Endodermal cell (in vitro differentiated cells): ENCODE measurements around the gene AREL1. TPM values are rescaled to one million over a fixed set of nuclear protein-coding genes. Genes with fewer than 3 reads are reported as not detected.
A peak's percentile ranks its signal among the peaks of the same experiment; 100 is the strongest.

Source experiments
- DNase-seq: peaks from one replicate; pipeline ENCODE4 v3.0.0-alpha.2; 2017
- H3K27ac ChIP-seq: 2 replicates; pipeline ENCODE4 v1.5.1; 2013; ENCODE audit warnings: mild to moderate bottlenecking, low read depth, low read length, moderate library complexity
- H3K27me3 ChIP-seq: 2 replicates; pipeline ENCODE4 v1.6.1; 2013; ENCODE audit warnings: mild to moderate bottlenecking, low read length, moderate library complexity; ENCODE audit not compliant: insufficient read depth, control insufficient read depth, poor library complexity, severe bottlenecking
- H3K36me3 ChIP-seq: 2 replicates; pipeline ENCODE4 v1.7.0; 2013; ENCODE audit warnings: mild to moderate bottlenecking, low read length, moderate library complexity; ENCODE audit not compliant: control insufficient read depth, insufficient read depth
- H3K4me1 ChIP-seq: one replicate; pipeline ENCODE4 v1.7.0; 2013; ENCODE audit warnings: low read length; ENCODE audit not compliant: control insufficient read depth, insufficient read depth
- H3K4me3 ChIP-seq: 2 replicates; pipeline ENCODE4 v1.5.1; 2013; ENCODE audit warnings: mild to moderate bottlenecking, low read length, moderate library complexity
- H3K9ac ChIP-seq: 2 replicates; pipeline ENCODE4 v1.6.1; 2013; ENCODE audit warnings: mild to moderate bottlenecking, low read length, moderate library complexity; ENCODE audit not compliant: poor library complexity, severe bottlenecking; ENCODE audit errors: extremely low read depth
- H3K9me3 ChIP-seq: 2 replicates; pipeline ENCODE4 v1.6.1; 2013; ENCODE audit warnings: mild to moderate bottlenecking, low read length, moderate library complexity; ENCODE audit not compliant: control insufficient read depth
- H3K27ac Mint-ChIP-seq: 2 replicates; pipeline ENCODE4 v1.8.0; 2020; ENCODE audit warnings: mixed read lengths
- H3K27me3 Mint-ChIP-seq: 2 replicates; pipeline ENCODE4 v1.8.0; 2021; ENCODE audit warnings: mild to moderate bottlenecking, mixed read lengths; ENCODE audit not compliant: insufficient read depth
- H3K36me3 Mint-ChIP-seq: 2 replicates; pipeline ENCODE4 v1.8.0; 2020; ENCODE audit warnings: low read depth, mixed read lengths
- H3K4me1 Mint-ChIP-seq: 2 replicates; pipeline ENCODE4 v1.8.0; 2020; ENCODE audit warnings: mixed read lengths
- H3K4me3 Mint-ChIP-seq: 2 replicates; pipeline ENCODE4 v1.8.0; 2020; ENCODE audit warnings: mild to moderate bottlenecking, moderate library complexity, mixed read lengths
- H3K9me3 Mint-ChIP-seq: 2 replicates; pipeline ENCODE4 v1.8.0; 2020; ENCODE audit warnings: mild to moderate bottlenecking, mixed read lengths
- WGBS, 2 experiments: methylation state at CpG; one replicate each; pipeline versions ENCODE4 v1.1.5 to v1.1.7; 2013; ENCODE audit warnings: missing lambda C conversion rate in 2 of 2, mixed read lengths in 1 of 2; ENCODE audit not compliant: insufficient coverage in 1 of 2, insufficient read length in 1 of 2; 5-methylcytosine and 5-hydroxymethylcytosine counted together
- total RNA-seq, 2 donors: library from RNA; stranded (reverse); fragmentation: NEBNext Ultra II Directional in 1 of 2; extraction: Animal tissue kit (Norgen Biotek cat#: 25700) in 1 of 2; gene quantifications; 2 replicates in 1 of 2; 3 replicates in 1 of 2; pipeline ENCODE4 v1.2.1, GENCODE V29; 2021
- TF ChIP-seq, protein P1 (sequence below): fragments of 200-600 bp; sonication (generic); conservative IDR thresholded peaks from 2 replicates; pipeline ENCODE4 v1.5.0; 2021; ENCODE audit warnings: antibody characterized with exemption, mild to moderate bottlenecking

AREL1 gene
- total RNA-seq, 2 donors from 2014 or later: 36.5 to 39.0 TPM

DNA sequence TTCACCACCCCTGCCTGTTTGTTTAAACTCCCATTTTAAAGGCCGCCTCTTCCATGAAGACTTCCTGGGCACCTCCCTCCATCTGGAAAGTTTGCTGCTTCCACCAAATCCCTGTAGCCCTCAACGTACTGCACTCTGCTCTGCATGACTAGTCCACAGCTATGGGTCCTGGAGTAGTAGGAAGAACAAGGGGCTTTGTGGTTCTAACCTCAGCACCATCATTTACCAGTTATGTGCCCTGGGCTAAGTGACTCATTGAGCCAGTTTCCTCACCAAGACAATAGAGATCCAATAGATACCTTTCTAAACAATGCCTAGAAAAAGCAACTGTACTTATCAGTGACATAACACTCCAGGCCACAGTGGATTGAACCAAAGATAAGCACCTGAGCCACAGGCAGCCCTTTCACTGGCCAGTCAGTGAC, 92.4 kb downstream of the AREL1 start:
- no peak overlapping the region for H3K9ac ChIP-seq
- no peaks in the 10 kb centered on the region for H3K36me3 ChIP-seq
- H3K27ac ChIP-seq: no peak overlapping the region
- peaks cover 36% of the 10 kb centered on the region for H3K4me1 ChIP-seq
- peak overlapping the region; percentile 43 for H3K27ac Mint-ChIP-seq
- no peaks in the 10 kb centered on the region for H3K9me3 ChIP-seq
- peaks cover 9% of the 10 kb centered on the region for H3K27me3 Mint-ChIP-seq
- H3K4me3 ChIP-seq: no peak overlapping the region
- peaks cover 62% of the 10 kb centered on the region for H3K4me1 Mint-ChIP-seq
- H3K27me3 ChIP-seq: no peaks in the 10 kb centered on the region
- TF ChIP-seq, protein P1, sequence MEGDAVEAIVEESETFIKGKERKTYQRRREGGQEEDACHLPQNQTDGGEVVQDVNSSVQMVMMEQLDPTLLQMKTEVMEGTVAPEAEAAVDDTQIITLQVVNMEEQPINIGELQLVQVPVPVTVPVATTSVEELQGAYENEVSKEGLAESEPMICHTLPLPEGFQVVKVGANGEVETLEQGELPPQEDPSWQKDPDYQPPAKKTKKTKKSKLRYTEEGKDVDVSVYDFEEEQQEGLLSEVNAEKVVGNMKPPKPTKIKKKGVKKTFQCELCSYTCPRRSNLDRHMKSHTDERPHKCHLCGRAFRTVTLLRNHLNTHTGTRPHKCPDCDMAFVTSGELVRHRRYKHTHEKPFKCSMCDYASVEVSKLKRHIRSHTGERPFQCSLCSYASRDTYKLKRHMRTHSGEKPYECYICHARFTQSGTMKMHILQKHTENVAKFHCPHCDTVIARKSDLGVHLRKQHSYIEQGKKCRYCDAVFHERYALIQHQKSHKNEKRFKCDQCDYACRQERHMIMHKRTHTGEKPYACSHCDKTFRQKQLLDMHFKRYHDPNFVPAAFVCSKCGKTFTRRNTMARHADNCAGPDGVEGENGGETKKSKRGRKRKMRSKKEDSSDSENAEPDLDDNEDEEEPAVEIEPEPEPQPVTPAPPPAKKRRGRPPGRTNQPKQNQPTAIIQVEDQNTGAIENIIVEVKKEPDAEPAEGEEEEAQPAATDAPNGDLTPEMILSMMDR: no peak
- DNase-seq: peak; percentile 66
- no peaks in the 10 kb centered on the region for H3K9me3 Mint-ChIP-seq
- H3K36me3 Mint-ChIP-seq: no peaks in the 10 kb centered on the region
- 77% methylated on average over 2 of the region's 2 CpGs; no CpG with 5 or more reads in 1 of the 2 experiments for WGBS, 2 experiments
- no peak overlapping the region for H3K4me3 Mint-ChIP-seq

DNA sequence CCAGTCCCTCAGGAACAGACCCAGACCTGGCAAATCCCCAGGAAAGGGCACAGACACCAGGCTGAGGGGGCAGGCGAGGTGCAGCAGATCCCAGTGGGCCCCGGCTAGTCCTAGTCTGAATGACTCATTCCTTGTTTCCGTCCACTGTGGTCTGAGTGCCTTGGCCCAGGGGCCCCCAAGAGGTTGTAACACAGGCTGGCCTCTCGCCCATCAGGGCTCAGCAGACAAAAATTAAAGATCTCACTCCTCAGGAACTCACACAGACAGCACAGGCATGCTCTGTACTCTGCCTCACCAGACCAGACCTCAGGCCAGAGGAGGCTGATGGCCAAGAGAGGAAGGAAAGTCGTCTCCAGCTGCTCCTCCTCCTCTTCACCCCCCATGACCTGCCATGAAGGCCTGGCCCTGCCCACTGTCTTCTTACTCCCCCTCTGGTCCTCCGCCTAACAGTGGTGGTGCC, 93.2 kb downstream of the AREL1 start:
- H3K27ac Mint-ChIP-seq: peak overlapping the region; percentile 43
- H3K4me1 Mint-ChIP-seq: peaks cover 63% of the 10 kb centered on the region

DNA sequence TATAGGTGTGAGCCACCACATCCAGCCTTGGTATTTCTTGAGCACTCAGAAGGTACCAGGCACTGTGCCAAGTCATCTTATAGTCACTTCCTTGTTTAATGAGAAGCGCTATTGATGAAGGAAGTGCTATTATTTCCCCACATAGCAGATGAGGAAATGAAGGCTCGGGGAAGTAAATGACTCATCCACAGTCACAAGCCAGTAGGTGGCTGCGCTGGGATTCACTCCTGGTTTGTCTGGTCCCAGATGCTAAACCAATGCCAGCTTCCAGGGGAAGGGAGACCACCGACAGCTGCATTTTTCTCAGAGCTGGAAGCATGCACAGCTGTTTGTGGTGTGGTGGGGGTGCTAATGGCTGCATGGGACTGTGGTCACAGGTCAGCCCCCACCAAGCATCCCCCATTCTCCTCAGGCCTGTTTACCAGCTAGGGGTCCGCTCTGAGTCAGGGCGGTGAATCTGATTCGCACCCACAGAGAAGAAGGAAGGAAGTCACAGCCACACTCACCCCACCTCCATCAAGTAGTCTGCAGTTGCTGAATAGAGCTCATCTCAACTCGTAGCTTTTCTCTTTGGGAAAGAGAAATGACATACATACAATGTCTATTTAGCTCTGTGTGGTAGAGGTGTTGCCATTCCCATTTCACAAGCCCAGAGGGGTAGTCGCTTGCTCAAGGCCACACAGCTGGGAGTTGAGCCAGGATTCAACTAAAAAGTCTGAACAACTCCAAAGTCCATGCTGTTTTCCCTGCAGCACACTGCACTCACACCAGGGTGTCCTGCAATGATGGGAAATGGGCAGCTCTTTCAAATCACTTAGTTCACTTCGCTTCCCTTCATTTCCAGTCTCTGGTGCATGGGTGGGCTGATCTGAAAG, 94.6 kb downstream of the AREL1 start:
- WGBS, 2 experiments: 74 to 88% methylated on average over 5 to 9 of the region's 10 CpGs
- Histone ChIP-seq H3K27me3 (no peaks in the 10 kb centered on the region), H3K27ac (no peak overlapping the region), H3K9ac (no peak overlapping the region), H3K4me3 (no peak overlapping the region), H3K9me3 (no peaks in the 10 kb centered on the region), H3K4me1 (peaks cover 36% of the 10 kb centered on the region), H3K36me3 (no peaks in the 10 kb centered on the region)
- peaks cover 26% of the 10 kb centered on the region for H3K27me3 Mint-ChIP-seq
- peaks cover 63% of the 10 kb centered on the region for H3K4me1 Mint-ChIP-seq
- DNase-seq: peak; percentile 57
- no peak overlapping the region for H3K4me3 Mint-ChIP-seq
- no peaks in the 10 kb centered on the region for H3K36me3 Mint-ChIP-seq
- peak overlapping the region; percentile 43 for H3K27ac Mint-ChIP-seq
- no peaks in the 10 kb centered on the region for H3K9me3 Mint-ChIP-seq
- TF ChIP-seq, protein P1: no peak

More for the DNA sequence above, 93.2 kb downstream of the AREL1 start:
- H3K9me3 ChIP-seq: no peaks in the 10 kb centered on the region
- H3K9ac ChIP-seq: no peak overlapping the region
- H3K36me3 ChIP-seq: no peaks in the 10 kb centered on the region
- H3K4me3 Mint-ChIP-seq: no peak overlapping the region
- TF ChIP-seq, protein P1: no peak
- no peaks in the 10 kb centered on the region for H3K36me3 Mint-ChIP-seq
- no peaks in the 10 kb centered on the region for H3K9me3 Mint-ChIP-seq
- no peak for DNase-seq
- no peak overlapping the region for H3K4me3 ChIP-seq
- H3K27me3 ChIP-seq: no peaks in the 10 kb centered on the region
- H3K4me1 ChIP-seq: peaks cover 36% of the 10 kb centered on the region
- H3K27me3 Mint-ChIP-seq: peaks cover 16% of the 10 kb centered on the region
- 84 to 93% methylated on average over 4 to 5 of the region's 6 CpGs for WGBS, 2 experiments
- H3K27ac ChIP-seq: no peak overlapping the region
